ENCODE measurements around the gene RASGRP4.

RASGRP4 gene

DNA sequence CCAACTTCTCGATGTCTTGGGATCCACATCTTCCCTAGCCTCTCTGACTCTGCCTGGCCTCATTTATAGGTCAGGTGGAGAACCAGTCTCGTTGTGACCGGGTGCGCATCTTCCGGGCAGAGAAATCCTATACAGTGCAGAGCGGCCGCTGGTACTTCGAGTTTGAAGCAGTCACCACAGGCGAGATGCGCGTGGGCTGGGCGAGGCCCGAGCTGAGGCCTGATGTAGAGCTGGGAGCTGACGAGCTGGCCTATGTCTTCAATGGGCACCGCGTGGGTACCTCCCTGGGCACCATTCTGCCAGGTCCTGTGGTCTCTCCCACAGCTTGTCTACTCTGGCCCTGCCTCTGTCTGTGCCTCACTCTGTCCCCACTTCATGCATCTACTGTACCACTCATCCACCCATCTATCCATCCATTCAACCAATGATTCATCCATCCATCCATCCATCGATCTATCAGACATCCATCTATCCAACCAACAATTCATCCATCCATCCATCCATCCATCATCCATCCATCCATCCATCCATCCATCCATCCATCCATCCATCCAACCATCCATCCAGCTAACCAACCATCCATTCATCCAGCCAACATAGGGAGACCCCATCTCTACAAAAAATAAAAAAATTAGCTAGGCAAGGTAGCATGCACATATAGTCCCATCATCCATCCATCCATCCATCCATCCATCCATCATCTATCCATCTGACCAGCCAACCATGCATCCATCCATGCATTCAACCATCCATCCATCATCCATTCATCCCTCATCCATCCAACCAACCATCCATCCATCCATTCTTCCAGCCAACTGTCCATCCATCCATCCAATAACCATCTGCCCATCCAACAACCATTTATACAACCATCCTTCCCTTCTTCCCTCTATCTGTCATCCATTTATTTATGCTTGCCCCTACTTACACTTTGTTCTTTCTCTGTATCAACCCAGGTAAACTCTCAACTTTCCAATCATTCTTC lies 41.8 kb upstream of the RASGRP4 start:
- TF ChIP-seq, protein P1, sequence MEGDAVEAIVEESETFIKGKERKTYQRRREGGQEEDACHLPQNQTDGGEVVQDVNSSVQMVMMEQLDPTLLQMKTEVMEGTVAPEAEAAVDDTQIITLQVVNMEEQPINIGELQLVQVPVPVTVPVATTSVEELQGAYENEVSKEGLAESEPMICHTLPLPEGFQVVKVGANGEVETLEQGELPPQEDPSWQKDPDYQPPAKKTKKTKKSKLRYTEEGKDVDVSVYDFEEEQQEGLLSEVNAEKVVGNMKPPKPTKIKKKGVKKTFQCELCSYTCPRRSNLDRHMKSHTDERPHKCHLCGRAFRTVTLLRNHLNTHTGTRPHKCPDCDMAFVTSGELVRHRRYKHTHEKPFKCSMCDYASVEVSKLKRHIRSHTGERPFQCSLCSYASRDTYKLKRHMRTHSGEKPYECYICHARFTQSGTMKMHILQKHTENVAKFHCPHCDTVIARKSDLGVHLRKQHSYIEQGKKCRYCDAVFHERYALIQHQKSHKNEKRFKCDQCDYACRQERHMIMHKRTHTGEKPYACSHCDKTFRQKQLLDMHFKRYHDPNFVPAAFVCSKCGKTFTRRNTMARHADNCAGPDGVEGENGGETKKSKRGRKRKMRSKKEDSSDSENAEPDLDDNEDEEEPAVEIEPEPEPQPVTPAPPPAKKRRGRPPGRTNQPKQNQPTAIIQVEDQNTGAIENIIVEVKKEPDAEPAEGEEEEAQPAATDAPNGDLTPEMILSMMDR (IDR thresholded peaks at IDR 0.05; ENCODE audit: low read depth, low read length) = no peak
- no peak overlapping the region for H3K4me3 ChIP-seq (ENCODE audit: low read depth, low read length)

- H3K4me3 ChIP-seq (ENCODE audit: low read depth, low read length) = no peak overlapping the region
- TF ChIP-seq, protein P1 (IDR thresholded peaks at IDR 0.05; ENCODE audit: low read depth, low read length) = no peak
Observed at GRCh38 chr19:38466050-38466449, 40.0 kb upstream of the RASGRP4 start.

GRCh38 chr19:38464421-38465082 lies 38.5 kb upstream of the RASGRP4 start:
- TF ChIP-seq, protein P1 (IDR thresholded peaks at IDR 0.05; ENCODE audit: low read depth, low read length) = no peak
- no peak overlapping the region for H3K4me3 ChIP-seq (ENCODE audit: low read depth, low read length)

DNA sequence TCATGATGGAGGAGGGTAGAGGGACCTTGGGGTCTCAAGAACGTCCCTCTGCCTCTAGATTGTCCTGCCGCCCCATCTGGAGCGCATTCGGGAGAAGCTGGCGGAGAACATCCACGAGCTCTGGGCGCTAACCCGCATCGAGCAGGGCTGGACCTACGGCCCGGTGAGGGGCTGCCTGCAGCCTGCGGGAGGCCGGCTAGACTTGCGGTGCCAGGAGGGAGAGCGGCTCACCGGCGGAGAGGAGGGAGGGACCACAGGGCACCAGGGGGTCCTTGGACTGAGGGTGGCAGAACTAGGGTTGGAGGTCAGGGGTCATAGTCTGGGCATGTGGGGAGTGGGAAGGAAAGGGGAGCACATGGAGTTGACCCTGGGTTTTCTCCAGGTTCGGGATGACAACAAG lies 37.3 kb upstream of the RASGRP4 start:
- no peak overlapping the region for H3K4me3 ChIP-seq (ENCODE audit: low read depth, low read length)
- TF ChIP-seq, protein P1 (IDR thresholded peaks at IDR 0.05; ENCODE audit: low read depth, low read length) = no peak

DNA sequence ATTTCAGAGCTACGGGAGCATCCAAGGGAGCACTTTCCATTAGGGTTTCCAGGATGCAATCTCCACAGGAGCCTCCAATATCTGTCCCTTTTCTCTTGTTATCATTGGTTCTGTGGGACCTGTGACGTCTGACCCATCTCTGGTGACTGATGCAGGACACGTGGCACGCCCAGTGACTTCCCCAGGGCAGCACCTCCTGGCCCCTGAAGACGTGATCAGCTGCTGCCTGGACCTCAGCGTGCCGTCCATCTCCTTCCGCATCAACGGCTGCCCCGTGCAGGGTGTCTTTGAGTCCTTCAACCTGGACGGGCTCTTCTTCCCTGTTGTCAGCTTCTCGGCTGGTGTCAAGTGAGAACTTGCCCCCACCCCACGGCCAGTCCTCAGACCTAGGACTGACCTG lies 33.0 kb upstream of the RASGRP4 start:
- no peak overlapping the region for H3K4me3 ChIP-seq (ENCODE audit: low read depth, low read length)
- TF ChIP-seq, protein P1 (IDR thresholded peaks at IDR 0.05; ENCODE audit: low read depth, low read length) = no peak

DNA sequence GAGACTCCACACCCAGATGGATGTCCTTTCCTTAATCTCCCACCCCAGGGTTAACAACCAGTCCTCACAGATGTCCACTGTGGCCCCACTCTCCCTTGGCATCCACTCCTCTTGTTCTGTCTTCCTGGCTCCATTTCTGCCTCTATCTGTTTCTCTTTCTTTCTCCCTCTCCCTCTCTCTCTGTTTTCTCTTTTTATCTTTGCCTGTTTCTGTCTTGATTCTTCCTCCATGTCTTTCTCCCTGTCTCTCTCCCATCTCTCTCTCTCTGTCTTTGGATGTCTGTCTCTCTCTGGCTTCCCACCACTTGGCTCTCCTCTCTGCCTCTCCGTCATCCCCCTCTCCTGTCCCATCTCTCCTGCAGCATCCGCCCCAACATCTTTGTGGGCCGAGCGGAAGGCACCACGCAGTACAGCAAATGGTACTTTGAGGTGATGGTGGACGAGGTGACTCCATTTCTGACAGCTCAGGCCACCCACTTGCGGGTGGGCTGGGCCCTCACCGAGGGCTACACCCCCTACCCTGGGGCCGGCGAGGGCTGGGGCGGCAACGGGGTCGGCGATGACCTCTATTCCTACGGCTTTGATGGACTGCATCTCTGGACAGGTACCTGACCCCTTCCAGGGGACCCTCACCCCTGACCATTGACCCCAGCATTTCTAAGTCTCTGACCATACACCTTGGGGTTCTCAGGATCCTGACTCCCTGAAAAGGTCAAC lies 31.8 kb upstream of the RASGRP4 start:
- TF ChIP-seq, protein P1 (IDR thresholded peaks at IDR 0.05; ENCODE audit: low read depth, low read length) = no peak
- H3K4me3 ChIP-seq (ENCODE audit: low read depth, low read length) = no peak overlapping the region
